HepG2 (cell line): Measurements from ENCODE around the gene PIK3CD. TPM values are rescaled to one million over a fixed set of nuclear protein-coding genes. Genes with fewer than 3 reads are reported as not detected.

Source experiments
- CCDC6 ChIP-seq: sonication (generic); formaldehyde crosslinking; IDR thresholded peaks from 2 replicates; pipeline ENCODE4 v1.8.1; 2022; ENCODE audit warnings: mild to moderate bottlenecking, missing genetic modification reagents, moderate library complexity
- ESRRA ChIP-seq: sonication (generic); formaldehyde crosslinking; IDR thresholded peaks from 2 replicates; pipeline ENCODE4 v1.5.1; 2020; ENCODE audit warnings: mild to moderate bottlenecking, low read depth, missing genetic modification reagents
- FOXA1 ChIP-seq, 2 experiments: fragments of 450-650 bp in 1 of 2; sonication (generic) in 1 of 2; formaldehyde crosslinking in 1 of 2; IDR thresholded peaks; 2 replicates each; pipeline versions ENCODE4 v1.4.0 to v1.6.1; 2016 to 2020; ENCODE audit warnings: missing genetic modification reagents in 1 of 2
- HNRNPLL ChIP-seq: fragments of 200-400 bp; formaldehyde crosslinking; IDR thresholded peaks from 2 replicates; pipeline ENCODE4 v1.6.1; 2017; ENCODE audit warnings: mild to moderate bottlenecking, low read depth, low read length; ENCODE audit not compliant: poor library complexity, severe bottlenecking
- ZNF432 ChIP-seq: sonication (generic); formaldehyde crosslinking; IDR thresholded peaks from 2 replicates; pipeline ENCODE4 v1.5.0; 2020; ENCODE audit warnings: missing genetic modification reagents, mild to moderate bottlenecking, borderline replicate concordance
- ZNF530 ChIP-seq: sonication (generic); formaldehyde crosslinking; IDR thresholded peaks from 2 replicates; pipeline ENCODE4 v1.5.0; 2020; ENCODE audit warnings: low read depth, mild to moderate bottlenecking, missing genetic modification reagents
- ZNF737 ChIP-seq: sonication (generic); formaldehyde crosslinking; IDR thresholded peaks from 2 replicates; pipeline ENCODE4 v1.5.0; 2020; ENCODE audit warnings: missing genetic modification reagents, mild to moderate bottlenecking, borderline replicate concordance
- polyA plus RNA-seq, 8 experiments: library from polyadenylated mRNA; depleted of rRNA in 3 of 8; stranded (reverse) in 7 of 8; unstranded in 1 of 8; fragments of >200 nt; fragmentation: Illumina TruSeq in 4 of 8; extraction: Trizol in 4 of 8; gene quantifications; 2 replicates each; pipeline versions ENCODE4 v1.2.1 to v1.2.3, GENCODE V29; 2011 to 2016; ENCODE audit warnings: low read depth in 4 of 8, missing spikeins in 1 of 8, mixed read lengths in 1 of 8; ENCODE audit not compliant: insufficient read depth in 1 of 8
- total RNA-seq, 5 experiments: library from RNA; depleted of rRNA; stranded (reverse); fragments of >200 nt; fragmentation: Illumina TruSeq; extraction: Trizol; gene quantifications; 2 replicates each; pipeline ENCODE4 v1.2.3, GENCODE V29; 2016; ENCODE audit warnings: low read depth in 1 of 5
- TF ChIP-seq, protein P1 (sequence below): sonication (generic); formaldehyde crosslinking; IDR thresholded peaks from 2 replicates; pipeline ENCODE4 v1.4.0; 2020; ENCODE audit warnings: missing genetic modification reagents
- TF ChIP-seq, protein P2 (sequence below): sonication (generic); formaldehyde crosslinking; IDR thresholded peaks from 2 replicates; pipeline ENCODE4 v1.5.0; 2020; ENCODE audit warnings: missing genetic modification reagents, mild to moderate bottlenecking, borderline replicate concordance
- TF ChIP-seq, protein P3 (sequence below): sonication (generic); formaldehyde crosslinking; IDR thresholded peaks from 2 replicates; pipeline ENCODE4 v1.4.0; 2020; ENCODE audit warnings: missing genetic modification reagents, borderline replicate concordance
- TF ChIP-seq, protein P4 (sequence below): sonication (generic); formaldehyde crosslinking; IDR thresholded peaks from 2 replicates; pipeline ENCODE4 v1.8.0; 2022; ENCODE audit warnings: mild to moderate bottlenecking, missing genetic modification reagents
- TF ChIP-seq, protein P5 (sequence below): sonication (generic); formaldehyde crosslinking; IDR thresholded peaks from 2 replicates; pipeline ENCODE4 v1.4.0; 2020; ENCODE audit warnings: mild to moderate bottlenecking, missing genetic modification reagents
- TF ChIP-seq, protein P6 (sequence below): sonication (generic); formaldehyde crosslinking; IDR thresholded peaks from 2 replicates; pipeline ENCODE4 v1.4.0; 2020; ENCODE audit warnings: missing genetic modification reagents
- TF ChIP-seq, protein P7 (sequence below): IDR thresholded peaks from 2 replicates; pipeline ENCODE4 v1.6.1; 2018; ENCODE audit warnings: missing genetic modification reagents

PIK3CD gene
- total and polyA plus RNA-seq, 2 of the 13 experiments (the other 11 are each of a cell fraction or from before 2014, with no cell fraction given), result 7.1 to 10.0 TPM

DNA sequence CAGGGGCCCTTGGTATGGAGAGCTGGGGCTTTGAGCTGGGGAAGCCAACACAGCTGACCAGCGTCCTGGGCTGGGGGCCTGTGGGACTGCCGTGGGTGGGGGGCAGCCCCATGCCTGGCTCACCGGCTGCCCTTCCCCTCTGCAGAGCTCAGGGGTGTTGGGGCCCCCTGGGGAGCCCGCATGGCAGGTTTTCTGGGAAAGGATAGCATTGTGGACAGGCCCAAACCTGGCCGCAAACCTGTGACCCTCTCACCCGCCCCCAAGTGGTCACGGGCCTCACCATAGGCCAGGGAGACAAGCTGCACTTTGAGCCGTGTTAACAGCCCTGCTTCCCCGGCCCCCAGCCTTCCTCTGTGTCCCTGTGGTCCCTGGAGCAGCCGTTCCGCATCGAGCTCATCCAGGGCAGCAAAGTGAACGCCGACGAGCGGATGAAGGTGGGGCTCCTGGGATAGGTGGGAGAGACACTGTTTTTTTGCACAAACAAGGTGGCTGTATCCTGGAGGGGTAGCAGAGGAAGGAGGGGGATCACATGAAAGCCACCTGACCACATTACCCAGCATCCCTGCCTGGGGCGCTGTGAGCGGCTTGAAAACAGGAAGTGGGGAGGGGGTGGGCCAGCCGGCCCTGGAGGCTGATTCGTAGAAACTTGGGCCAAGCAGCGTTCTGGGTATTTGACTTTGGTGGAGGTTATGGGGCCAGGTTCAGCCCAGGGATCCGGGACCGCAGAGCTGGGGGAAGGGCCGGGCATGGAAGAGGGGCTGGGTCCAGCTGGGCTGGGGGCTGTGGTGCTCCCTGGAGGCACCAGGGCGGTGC, 65.9 kb downstream of the PIK3CD start (continued):
- peak; percentile 49; the same call in 1 of the 2 replicates for TF ChIP-seq CCDC6 (CRISPR knock-in tag)
- TF ChIP-seq, protein P1, sequence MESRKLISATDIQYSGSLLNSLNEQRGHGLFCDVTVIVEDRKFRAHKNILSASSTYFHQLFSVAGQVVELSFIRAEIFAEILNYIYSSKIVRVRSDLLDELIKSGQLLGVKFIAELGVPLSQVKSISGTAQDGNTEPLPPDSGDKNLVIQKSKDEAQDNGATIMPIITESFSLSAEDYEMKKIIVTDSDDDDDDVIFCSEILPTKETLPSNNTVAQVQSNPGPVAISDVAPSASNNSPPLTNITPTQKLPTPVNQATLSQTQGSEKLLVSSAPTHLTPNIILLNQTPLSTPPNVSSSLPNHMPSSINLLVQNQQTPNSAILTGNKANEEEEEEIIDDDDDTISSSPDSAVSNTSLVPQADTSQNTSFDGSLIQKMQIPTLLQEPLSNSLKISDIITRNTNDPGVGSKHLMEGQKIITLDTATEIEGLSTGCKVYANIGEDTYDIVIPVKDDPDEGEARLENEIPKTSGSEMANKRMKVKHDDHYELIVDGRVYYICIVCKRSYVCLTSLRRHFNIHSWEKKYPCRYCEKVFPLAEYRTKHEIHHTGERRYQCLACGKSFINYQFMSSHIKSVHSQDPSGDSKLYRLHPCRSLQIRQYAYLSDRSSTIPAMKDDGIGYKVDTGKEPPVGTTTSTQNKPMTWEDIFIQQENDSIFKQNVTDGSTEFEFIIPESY (CRISPR knock-in tag), result 0 out of 2 replicates have a peak, but pooled peaks have one; percentile 5
- no peak for TF ChIP-seq ZNF737 (CRISPR knock-in tag)
- peak; percentile 35 for TF ChIP-seq HNRNPLL
- no peak for TF ChIP-seq FOXA1 (IDR thresholded peaks at IDR 0.05)
- peak; percentile 44; the same call in 1 of the 2 replicates for TF ChIP-seq FOXA1 (CRISPR knock-in tag; IDR thresholded peaks at IDR 0.05)
- TF ChIP-seq, protein P2, sequence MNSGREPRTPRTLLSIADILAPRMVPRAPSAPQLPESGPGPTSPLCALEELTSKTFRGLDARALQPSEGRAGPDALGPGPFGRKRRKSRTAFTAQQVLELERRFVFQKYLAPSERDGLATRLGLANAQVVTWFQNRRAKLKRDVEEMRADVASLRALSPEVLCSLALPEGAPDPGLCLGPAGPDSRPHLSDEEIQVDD (CRISPR knock-in tag), result no peak
- TF ChIP-seq, protein P3, sequence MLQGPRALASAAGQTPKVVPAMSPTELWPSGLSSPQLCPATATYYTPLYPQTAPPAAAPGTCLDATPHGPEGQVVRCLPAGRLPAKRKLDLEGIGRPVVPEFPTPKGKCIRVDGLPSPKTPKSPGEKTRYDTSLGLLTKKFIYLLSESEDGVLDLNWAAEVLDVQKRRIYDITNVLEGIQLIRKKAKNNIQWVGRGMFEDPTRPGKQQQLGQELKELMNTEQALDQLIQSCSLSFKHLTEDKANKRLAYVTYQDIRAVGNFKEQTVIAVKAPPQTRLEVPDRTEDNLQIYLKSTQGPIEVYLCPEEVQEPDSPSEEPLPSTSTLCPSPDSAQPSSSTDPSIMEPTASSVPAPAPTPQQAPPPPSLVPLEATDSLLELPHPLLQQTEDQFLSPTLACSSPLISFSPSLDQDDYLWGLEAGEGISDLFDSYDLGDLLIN (CRISPR knock-in tag), result no peak
- TF ChIP-seq, protein P4, sequence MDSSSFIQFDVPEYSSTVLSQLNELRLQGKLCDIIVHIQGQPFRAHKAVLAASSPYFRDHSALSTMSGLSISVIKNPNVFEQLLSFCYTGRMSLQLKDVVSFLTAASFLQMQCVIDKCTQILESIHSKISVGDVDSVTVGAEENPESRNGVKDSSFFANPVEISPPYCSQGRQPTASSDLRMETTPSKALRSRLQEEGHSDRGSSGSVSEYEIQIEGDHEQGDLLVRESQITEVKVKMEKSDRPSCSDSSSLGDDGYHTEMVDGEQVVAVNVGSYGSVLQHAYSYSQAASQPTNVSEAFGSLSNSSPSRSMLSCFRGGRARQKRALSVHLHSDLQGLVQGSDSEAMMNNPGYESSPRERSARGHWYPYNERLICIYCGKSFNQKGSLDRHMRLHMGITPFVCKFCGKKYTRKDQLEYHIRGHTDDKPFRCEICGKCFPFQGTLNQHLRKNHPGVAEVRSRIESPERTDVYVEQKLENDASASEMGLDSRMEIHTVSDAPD (CRISPR knock-in tag), result 0 out of 2 replicates have a peak, but pooled peaks have one; percentile 37
- TF ChIP-seq, protein P5, sequence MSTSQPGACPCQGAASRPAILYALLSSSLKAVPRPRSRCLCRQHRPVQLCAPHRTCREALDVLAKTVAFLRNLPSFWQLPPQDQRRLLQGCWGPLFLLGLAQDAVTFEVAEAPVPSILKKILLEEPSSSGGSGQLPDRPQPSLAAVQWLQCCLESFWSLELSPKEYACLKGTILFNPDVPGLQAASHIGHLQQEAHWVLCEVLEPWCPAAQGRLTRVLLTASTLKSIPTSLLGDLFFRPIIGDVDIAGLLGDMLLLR (CRISPR knock-in tag), result 0 out of 2 replicates have a peak, but pooled peaks have one; percentile 18
- no peak for TF ChIP-seq ZNF432
- TF ChIP-seq ESRRA (CRISPR knock-in tag), result 0 out of 2 replicates have a peak, but pooled peaks have one; percentile 64
- TF ChIP-seq, protein P6, sequence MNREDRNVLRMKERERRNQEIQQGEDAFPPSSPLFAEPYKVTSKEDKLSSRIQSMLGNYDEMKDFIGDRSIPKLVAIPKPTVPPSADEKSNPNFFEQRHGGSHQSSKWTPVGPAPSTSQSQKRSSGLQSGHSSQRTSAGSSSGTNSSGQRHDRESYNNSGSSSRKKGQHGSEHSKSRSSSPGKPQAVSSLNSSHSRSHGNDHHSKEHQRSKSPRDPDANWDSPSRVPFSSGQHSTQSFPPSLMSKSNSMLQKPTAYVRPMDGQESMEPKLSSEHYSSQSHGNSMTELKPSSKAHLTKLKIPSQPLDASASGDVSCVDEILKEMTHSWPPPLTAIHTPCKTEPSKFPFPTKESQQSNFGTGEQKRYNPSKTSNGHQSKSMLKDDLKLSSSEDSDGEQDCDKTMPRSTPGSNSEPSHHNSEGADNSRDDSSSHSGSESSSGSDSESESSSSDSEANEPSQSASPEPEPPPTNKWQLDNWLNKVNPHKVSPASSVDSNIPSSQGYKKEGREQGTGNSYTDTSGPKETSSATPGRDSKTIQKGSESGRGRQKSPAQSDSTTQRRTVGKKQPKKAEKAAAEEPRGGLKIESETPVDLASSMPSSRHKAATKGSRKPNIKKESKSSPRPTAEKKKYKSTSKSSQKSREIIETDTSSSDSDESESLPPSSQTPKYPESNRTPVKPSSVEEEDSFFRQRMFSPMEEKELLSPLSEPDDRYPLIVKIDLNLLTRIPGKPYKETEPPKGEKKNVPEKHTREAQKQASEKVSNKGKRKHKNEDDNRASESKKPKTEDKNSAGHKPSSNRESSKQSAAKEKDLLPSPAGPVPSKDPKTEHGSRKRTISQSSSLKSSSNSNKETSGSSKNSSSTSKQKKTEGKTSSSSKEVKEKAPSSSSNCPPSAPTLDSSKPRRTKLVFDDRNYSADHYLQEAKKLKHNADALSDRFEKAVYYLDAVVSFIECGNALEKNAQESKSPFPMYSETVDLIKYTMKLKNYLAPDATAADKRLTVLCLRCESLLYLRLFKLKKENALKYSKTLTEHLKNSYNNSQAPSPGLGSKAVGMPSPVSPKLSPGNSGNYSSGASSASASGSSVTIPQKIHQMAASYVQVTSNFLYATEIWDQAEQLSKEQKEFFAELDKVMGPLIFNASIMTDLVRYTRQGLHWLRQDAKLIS (CRISPR knock-in tag), result no peak; the same call in 1 of the 2 replicates
- TF ChIP-seq, protein P7, sequence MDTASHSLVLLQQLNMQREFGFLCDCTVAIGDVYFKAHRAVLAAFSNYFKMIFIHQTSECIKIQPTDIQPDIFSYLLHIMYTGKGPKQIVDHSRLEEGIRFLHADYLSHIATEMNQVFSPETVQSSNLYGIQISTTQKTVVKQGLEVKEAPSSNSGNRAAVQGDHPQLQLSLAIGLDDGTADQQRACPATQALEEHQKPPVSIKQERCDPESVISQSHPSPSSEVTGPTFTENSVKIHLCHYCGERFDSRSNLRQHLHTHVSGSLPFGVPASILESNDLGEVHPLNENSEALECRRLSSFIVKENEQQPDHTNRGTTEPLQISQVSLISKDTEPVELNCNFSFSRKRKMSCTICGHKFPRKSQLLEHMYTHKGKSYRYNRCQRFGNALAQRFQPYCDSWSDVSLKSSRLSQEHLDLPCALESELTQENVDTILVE (CRISPR knock-in tag), result peak; percentile 55; the same call in 1 of the 2 replicates
- no peak for TF ChIP-seq ZNF530 (CRISPR knock-in tag)
